ENCODE results near the gene ZNF3. TPM values are rescaled to one million over a fixed set of nuclear protein-coding genes. Genes with fewer than 3 reads are reported as not detected.

Gene ZNF3
- total and polyA plus RNA-seq, 9 of the 15 experiments (the other 6 are each of a cell fraction or from before 2014, with no cell fraction given), result 30.0 to 64.9 (median 51.5) TPM

DNA sequence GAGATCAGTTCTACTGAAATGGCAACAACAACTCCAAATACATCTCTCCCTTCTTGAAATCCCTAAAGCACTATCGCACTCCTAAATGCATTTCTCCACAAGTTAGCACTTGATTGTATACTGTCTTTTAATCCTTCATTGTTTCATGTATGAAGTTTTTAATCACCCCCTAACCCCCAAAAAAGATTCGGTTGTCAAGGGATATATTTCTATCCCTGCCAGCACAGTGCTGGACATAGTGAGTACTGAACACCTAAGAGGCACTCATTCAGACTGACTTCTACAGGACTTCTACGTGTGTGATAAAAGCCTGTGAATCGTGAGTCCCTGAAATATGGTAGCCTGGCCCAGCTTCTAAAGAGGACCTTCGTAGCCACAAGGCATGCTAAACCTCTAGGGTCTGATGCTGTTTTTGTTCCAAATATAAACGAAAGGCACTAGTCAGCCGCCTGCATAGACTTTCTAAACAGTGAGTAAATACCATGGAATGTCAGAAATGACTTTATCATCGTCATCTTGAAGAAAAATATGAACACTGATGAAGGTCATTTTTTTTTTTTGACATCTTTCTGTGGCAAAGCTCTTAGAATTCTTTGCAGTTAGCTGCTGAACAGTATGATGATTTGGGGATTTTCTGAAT, 46.5 kb downstream of the ZNF3 start:
- H3K4me1 ChIP-seq (replicated peaks in 1 of 2; ENCODE audit: control insufficient read depth in 2 of 2, insufficient read depth in 2 of 2, low read length in 2 of 2), result no peaks in the 10 kb centered on the region
- no peaks in the 10 kb centered on the region; the same call in 1 of the 2 replicates for H3K9me3 ChIP-seq (replicated peaks; ENCODE audit: control insufficient read depth, insufficient read depth, low read depth, low read length)
- CTCF ChIA-PET (ENCODE audit: low intra/inter-chr PET ratio), result no interaction called here
- WGBS (ENCODE audit: insufficient coverage, low coverage, missing lambda C conversion rate), result 90% methylated on average over 8 of the region's 8 CpGs
- DNase-seq (ENCODE audit: extremely low read depth in 1 of 4, low spot score in 3 of 4) (no peak), FAIRE-seq (no peak), ATAC-seq (no peak)
- no peaks in the 10 kb centered on the region for H3K27me3 ChIP-seq (ENCODE audit: control insufficient read depth in 2 of 2, insufficient read depth in 2 of 2, low read length in 2 of 2)
- in situ Hi-C loops (cut with MboI), result no loop called here
- H3K27ac ChIP-seq (ENCODE audit: extremely low read depth, low read depth, low read length), result no peak overlapping the region
- no peak for TF ChIP-seq SMAD4 (CRISPR knock-in tag; conservative IDR thresholded peaks at IDR 0.05)
- no peak for TF ChIP-seq SMAD3 (CRISPR knock-in tag; conservative IDR thresholded peaks at IDR 0.05)
- no peak for TF ChIP-seq MED1 (CRISPR knock-in tag; IDR thresholded peaks at IDR 0.05; ENCODE audit: borderline replicate concordance)
- no peak for TF ChIP-seq ZNF133 (CRISPR knock-in tag; IDR thresholded peaks at IDR 0.05)
- no peak for TF ChIP-seq ZBTB8A (IDR thresholded peaks at IDR 0.05; ENCODE audit: partially characterized antibody)
- TF ChIP-seq, protein P1, sequence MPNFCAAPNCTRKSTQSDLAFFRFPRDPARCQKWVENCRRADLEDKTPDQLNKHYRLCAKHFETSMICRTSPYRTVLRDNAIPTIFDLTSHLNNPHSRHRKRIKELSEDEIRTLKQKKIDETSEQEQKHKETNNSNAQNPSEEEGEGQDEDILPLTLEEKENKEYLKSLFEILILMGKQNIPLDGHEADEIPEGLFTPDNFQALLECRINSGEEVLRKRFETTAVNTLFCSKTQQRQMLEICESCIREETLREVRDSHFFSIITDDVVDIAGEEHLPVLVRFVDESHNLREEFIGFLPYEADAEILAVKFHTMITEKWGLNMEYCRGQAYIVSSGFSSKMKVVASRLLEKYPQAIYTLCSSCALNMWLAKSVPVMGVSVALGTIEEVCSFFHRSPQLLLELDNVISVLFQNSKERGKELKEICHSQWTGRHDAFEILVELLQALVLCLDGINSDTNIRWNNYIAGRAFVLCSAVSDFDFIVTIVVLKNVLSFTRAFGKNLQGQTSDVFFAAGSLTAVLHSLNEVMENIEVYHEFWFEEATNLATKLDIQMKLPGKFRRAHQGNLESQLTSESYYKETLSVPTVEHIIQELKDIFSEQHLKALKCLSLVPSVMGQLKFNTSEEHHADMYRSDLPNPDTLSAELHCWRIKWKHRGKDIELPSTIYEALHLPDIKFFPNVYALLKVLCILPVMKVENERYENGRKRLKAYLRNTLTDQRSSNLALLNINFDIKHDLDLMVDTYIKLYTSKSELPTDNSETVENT (CRISPR knock-in tag; IDR thresholded peaks at IDR 0.05), result no peak
- TF ChIP-seq ATF7 (IDR thresholded peaks at IDR 0.05), result no peak
- no peak for TF ChIP-seq BRD4 (IDR thresholded peaks at IDR 0.05)
- no peak for TF ChIP-seq KLF13 (tag; IDR thresholded peaks at IDR 0.05; ENCODE audit: borderline replicate concordance, low read depth)
- TF ChIP-seq PYGO2 (tag; IDR thresholded peaks at IDR 0.05), result no peak
- TF ChIP-seq SIN3A (IDR thresholded peaks at IDR 0.05; ENCODE audit: borderline replicate concordance in 2 of 2, control insufficient read depth in 1 of 2, low read depth in 2 of 2, low read length in 2 of 2), result no peak
- TF ChIP-seq ZNF785 (CRISPR knock-in tag; IDR thresholded peaks at IDR 0.05), result no peak
- no peak for TF ChIP-seq ZNF436 (CRISPR knock-in tag; IDR thresholded peaks at IDR 0.05)
- no peak for TF ChIP-seq ZNF282 (CRISPR knock-in tag; IDR thresholded peaks at IDR 0.05)
- no peak for TF ChIP-seq CBFA2T3 (IDR thresholded peaks at IDR 0.05)
- TF ChIP-seq NONO (IDR thresholded peaks at IDR 0.05; ENCODE audit: low read depth in 2 of 2, low read length in 1 of 2), result no peak
- TF ChIP-seq POLR3A (IDR thresholded peaks at IDR 0.05; ENCODE audit: borderline replicate concordance, extremely low read depth, insufficient read depth, insufficient read length), result no peak
- no peak for TF ChIP-seq ETV6 (IDR thresholded peaks at IDR 0.05; ENCODE audit: borderline replicate concordance in 1 of 2, low read depth in 2 of 2, low read length in 1 of 2)
- no peak for TF ChIP-seq ETV6 (CRISPR knock-in tag; IDR thresholded peaks at IDR 0.05; ENCODE audit: borderline replicate concordance)
- no peak for TF ChIP-seq NFXL1 (CRISPR knock-in tag; IDR thresholded peaks at IDR 0.05)
- TF ChIP-seq, protein P2, sequence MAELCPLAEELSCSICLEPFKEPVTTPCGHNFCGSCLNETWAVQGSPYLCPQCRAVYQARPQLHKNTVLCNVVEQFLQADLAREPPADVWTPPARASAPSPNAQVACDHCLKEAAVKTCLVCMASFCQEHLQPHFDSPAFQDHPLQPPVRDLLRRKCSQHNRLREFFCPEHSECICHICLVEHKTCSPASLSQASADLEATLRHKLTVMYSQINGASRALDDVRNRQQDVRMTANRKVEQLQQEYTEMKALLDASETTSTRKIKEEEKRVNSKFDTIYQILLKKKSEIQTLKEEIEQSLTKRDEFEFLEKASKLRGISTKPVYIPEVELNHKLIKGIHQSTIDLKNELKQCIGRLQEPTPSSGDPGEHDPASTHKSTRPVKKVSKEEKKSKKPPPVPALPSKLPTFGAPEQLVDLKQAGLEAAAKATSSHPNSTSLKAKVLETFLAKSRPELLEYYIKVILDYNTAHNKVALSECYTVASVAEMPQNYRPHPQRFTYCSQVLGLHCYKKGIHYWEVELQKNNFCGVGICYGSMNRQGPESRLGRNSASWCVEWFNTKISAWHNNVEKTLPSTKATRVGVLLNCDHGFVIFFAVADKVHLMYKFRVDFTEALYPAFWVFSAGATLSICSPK (IDR thresholded peaks at IDR 0.05; ENCODE audit: borderline replicate concordance), result no peak
- no peak overlapping the region for H3K9ac ChIP-seq (ENCODE audit: insufficient read depth in 1 of 2, low read depth in 2 of 2, low read length in 2 of 2)
- no peak overlapping the region for H2AFZ ChIP-seq (ENCODE audit: low read depth, low read length)
- peaks cover 60% of the 10 kb centered on the region for H3K36me3 ChIP-seq (ENCODE audit: control insufficient read depth, insufficient read depth, low read length)
- intact Hi-C loops (cut with micrococcal nuclease), result no loop called here
- no peaks in the 10 kb centered on the region for H3K79me2 ChIP-seq (ENCODE audit: control insufficient read depth, insufficient read depth, low read length)
- BruUV-seq (replicated peaks), result no TSS peak
- H3K9me1 ChIP-seq (ENCODE audit: control insufficient read depth, insufficient read depth, low read length), result no peaks in the 10 kb centered on the region
- no peak overlapping the region for H3K4me2 ChIP-seq (ENCODE audit: insufficient read depth, low read length)
- POLR2A ChIA-PET, result no interaction called here
- H4K20me1 ChIP-seq (replicated peaks; ENCODE audit: control insufficient read depth, insufficient read depth, low read length), result no peaks in the 10 kb centered on the region
- H3K4me3 ChIP-seq, result no peak overlapping the region
